ENCODE results near the gene MACROD2. TPM values are rescaled to one million over a fixed set of nuclear protein-coding genes. Genes with fewer than 3 reads are reported as not detected.
"Not testable (repeated sequence)": the region's sequence is repeated elsewhere in the genome, so short reads cannot be mapped to it uniquely, and the experiment has no call there.

The MACROD2 gene
- total RNA-seq, 1 experiment from 2014 or later: 0.86 TPM

DNA sequence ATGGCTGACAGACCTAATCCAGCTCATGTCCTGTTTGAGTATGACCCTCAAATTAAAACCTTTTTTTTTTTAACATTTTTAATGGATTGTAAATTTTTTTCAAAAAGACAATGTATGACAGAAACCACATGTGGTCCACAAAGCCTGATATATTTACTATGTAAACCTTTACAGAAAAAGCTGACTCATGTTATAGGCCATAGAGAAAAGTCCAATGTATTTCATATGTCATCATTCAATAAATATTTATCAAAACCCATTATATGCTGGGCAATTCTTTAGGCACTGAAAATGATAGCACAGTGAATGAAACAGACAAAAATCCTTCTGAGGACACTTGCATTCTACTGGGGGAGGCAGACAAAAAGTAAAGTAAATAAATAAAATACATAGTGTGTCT, 1168.3 kb downstream of the MACROD2 start:
- DNase-seq (ENCODE audit: low read depth): no peak

DNA sequence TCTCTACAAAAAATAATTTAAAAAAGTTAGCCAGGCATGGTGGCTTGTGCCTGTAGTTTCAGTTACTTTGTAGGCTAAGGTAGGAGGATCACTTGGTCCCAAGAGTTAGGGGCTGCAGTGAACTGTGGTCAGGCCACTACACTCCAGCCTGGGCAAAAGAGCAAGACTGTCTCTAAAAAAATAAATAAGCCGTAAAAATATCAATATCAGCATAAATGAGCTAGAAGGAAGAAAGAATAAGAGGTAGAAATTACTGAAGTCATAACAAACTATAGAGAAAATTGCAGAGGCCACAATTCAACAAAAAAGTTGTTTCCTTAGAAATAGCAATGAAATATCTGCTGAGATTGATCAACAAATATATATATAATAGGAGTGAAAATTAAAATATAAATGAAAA, 1169.4 kb downstream of the MACROD2 start:
- DNase-seq (ENCODE audit: low read depth): no peak

DNA sequence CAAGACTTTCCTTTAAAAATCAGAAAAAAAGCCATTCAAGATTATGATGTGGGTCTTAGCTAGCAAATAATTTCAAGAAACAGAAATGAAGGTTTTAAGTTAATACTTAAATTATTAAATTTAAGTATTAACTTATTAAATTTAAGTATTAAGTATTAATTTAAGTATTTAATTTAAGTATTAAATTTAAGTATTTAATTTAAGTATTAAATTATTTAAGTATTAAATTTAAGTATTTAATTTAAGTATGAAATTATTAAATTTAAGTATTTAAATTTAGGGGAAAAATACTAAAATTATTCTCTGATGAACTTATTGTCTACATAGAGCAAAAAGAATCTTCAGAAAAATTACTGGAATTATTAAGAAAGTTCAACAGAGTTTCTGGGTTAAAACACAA, 1171.4 kb downstream of the MACROD2 start:
- DNase-seq (ENCODE audit: low read depth): no peak

DNA sequence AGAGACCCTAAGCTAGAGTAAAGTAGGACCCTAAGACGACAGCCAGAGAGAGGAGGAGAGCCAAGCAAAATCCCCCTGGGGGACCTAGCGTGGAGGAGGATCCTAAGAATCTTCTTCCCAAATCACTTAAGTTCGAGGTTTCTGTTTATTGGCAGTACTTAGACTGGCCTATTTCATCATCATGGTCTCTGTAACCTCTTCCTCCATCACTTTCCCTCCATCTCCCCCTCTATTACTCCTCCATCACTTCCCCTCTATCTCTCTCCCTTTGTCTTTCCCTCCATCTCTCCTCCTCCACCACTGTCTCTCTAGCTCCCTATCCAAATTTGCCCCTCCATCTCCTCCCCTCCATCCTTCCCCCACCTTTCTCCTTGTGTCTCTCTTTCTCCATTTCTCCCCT, 1175.7 kb downstream of the MACROD2 start:
- no peak for DNase-seq (ENCODE audit: low read depth)

DNA sequence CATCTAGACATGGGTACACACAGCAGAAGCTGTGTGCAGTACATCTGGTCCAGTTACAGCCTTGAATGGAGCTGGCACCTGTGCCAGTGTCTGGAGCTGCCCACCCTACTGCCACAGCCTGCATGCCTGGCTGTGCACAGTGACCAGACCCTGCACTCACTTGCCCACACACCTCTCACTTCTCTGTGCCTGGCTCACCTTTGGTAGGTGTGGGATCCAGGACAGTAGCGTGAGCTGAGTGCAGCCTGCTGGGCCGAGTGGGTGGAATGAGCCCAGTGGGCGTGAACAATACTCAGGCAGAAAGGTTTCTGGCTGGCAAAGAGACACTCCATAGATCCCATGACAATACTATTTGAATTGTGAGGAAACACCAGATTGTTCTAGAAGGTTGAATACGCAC, 1181.6 kb downstream of the MACROD2 start:
- DNase-seq (ENCODE audit: low read depth): no peak

DNA sequence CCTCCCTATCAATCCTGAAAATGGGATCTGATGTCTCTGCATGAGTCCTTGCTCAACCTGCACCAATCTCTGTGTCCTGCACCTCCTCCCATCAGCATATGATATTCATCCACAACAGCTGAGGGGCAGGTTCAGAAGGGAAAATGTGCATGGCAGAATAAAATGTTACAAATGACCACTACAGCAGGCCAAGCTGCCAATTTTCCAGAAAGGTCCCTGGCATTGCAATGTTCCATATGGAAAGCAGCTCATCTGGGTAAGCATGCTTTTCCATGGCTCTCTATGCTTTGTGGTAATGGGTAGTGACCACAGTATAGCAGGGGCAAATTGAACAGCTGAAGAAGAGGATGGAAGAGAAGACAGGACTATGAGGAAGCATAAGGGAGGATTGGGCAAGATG, 1183.3 kb downstream of the MACROD2 start:
- DNase-seq (ENCODE audit: low read depth): no peak

DNA sequence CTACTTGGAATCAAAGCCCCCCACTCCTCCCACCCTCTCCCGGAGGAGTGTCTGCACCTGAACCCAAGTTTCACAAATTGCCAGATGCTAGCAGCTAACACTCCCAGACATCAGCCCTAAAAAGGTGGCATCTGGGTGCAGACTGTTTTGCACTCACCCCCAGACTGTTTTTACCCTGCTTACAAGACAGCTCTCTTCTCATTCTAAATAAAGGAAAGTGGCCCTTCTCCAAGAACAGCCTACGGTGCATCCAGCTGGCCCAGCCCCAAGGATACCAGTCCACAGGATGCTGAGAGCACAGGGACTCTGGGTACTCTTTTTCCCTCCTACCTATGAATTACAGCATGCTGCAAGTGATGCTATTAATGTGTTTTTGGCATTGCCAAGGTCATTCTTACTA, 1184.1 kb downstream of the MACROD2 start:
- DNase-seq (ENCODE audit: low read depth): no peak

DNA sequence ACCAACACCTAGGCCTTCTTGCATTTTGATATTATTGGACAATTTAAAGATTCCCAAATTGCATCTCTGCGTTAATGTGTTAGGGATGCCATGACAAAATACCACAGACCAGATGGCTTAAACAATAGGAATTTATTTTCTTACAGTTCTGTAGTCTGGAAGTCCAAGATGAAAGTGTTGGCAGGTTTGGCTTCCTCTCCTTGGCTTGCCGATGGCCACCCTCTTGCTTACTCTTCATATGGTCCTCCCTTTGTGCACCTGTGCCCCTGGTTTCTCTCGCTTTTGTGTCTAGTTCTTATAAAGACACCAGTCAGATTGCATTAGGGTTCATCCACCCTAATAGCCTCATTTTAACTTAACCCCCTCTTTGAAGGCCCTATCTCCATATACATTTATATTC, 1184.5 kb downstream of the MACROD2 start:
- no peak for DNase-seq (ENCODE audit: low read depth)

DNA sequence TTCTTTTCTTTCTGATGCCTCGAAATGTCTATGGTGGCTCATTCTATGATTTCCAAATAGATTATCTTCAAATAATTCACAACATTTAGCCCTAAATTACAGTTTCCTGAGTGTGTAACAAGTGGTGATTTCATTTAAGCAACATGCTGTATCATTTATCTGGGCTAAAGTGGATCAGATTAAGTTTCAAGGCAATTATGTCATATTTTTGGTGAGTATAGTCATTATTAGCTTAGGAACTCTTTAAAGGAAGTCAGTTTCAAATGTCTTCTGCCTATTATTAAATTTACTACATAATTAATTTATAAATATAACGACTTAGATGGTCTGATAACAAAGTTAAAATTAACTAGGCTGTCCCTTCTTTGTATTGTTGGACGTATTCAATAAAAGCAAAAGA, 1190.0 kb downstream of the MACROD2 start:
- no peak for DNase-seq (ENCODE audit: low read depth)

DNA sequence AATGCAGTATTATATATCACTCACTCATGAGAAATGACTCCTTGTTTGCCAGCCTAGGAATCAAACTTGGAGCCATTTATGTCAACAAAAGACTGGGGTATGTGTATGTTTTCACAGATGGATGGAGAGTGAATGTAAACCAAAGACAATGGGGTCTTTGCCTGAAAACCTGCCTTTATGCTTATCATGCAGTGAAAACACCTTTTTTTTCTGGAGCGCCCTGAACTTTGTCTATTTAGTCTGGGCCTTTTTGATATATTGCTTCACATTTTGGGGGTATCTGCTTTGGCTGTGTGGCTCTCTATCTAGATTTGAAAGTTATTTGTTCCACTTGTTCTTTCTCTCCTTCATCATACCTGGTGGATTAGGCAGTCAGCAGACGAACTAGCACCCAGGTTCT, 1190.6 kb downstream of the MACROD2 start:
- no peak for DNase-seq (ENCODE audit: low read depth)

DNA sequence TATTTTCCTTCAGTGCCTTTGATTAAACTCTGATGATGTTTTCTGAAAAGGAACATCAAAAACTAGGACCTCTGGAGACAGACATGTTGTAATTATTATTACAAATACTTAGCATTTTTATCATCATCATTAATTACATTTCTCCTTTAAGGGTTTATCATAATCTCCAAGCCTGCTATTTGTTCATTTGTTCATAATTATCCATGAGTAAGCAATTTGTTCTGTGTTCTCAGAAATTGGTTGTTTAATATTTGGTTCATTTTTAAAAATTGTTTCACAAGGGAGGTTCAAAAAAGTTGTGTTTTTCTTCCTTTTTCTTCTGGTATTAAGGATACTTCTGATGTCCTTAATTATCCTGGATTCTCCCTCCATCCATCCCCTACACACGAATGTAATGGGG, 1192.3 kb downstream of the MACROD2 start:
- DNase-seq (ENCODE audit: low read depth): no peak

DNA sequence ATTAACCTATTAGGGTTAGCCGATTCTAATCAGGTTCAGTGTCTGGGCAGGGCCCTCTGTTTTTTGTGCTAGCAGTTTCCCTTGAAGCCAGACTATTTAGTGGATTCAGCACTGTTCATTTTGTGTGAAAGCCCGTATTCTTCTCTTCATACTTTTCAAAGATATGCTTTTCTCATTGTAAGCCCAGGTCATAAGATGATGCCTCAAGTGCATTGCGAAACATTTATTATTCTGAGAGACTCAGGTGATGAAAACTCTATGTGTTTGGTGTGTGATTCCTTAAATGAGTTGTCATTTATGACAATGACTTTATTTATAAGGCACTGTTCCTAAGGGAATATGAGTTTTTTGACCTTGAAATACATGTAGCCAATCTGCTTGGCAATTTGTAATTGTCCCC, 1193.1 kb downstream of the MACROD2 start:
- DNase-seq (ENCODE audit: low read depth): no peak

DNA sequence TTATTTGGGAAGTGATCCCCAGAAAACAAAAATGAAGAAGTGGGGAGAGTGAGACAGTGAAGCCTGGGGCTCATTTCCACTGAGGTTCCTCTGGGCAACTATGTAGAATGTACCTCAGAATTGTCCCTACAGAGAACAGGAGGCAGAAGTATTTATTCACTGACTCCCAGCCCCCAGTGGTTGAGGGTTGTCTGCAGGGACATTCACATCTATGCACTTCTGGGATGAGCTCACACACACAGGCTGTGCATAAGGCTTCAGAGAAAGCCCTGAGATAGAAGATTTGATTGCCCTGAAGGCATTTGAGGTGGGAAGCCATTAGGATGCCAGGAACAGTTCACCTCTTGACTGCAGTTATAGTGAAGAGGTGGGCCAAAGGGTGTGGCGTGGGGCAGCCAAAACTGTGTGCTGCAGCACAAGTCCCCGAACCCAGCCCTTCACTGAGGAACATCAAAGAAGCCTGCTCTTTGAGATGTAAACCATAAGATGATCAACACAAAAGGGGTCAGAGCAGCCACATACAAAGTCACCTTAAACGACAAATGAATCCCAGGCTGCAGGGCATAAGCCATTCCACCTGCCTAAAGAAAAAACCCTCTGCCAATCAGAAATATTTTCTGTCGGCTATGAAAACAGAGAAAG, 1195.9 kb downstream of the MACROD2 start:
- DNase-seq (ENCODE audit: low read depth): no peak

DNA sequence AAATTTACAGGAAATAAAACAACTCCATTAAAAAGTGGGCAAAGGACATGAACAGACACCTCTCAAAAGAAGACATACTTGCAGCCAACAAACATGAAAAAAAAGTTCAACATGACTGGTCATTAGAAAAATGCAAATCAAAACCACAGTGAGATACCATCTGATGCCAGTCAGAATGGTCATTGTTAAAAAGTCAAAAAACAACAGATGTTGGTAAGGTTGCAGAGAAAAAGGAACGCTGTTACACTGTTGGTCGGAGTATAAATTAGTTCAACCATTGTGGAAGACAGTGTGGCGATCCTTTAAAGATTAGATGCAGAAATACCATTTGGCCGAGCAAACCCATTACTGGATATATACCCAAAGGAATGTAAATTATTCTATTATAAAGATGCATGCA, 1200.1 kb downstream of the MACROD2 start:
- no peak for DNase-seq (ENCODE audit: low read depth)

DNA sequence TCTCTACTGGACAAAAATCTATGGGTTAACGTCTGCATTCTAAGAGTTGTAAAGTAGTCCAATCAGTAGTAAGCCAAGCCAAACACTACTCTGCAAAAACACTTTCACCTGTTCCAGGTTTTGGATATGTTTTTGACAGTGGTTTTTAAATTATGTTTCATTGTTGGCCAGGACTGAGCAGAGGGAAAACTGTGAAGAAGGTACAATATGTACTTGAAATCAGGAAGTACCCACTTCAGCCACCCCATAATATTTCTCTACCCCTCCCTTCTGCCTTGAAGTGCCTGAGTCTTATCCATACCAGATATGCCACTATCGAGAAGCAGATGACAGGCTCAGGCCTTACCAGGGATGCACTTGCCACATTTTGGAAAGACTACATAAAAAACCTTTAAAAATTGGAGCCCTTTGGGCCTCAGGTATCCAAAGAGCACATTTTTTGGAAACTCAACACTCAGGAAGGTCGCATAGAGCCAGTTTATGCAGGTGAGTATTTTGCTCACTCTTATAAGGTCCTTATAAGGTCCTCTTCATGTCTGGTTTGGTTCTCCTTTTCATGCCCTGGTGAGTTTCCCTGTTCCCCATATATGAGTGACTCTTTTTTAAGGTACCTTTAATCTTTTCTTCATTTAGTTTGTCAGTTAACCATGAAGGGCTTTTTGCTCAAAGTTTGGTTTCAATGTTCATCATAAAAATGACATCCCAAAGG, 1201.4 kb downstream of the MACROD2 start:
- DNase-seq (ENCODE audit: low read depth): no peak

DNA sequence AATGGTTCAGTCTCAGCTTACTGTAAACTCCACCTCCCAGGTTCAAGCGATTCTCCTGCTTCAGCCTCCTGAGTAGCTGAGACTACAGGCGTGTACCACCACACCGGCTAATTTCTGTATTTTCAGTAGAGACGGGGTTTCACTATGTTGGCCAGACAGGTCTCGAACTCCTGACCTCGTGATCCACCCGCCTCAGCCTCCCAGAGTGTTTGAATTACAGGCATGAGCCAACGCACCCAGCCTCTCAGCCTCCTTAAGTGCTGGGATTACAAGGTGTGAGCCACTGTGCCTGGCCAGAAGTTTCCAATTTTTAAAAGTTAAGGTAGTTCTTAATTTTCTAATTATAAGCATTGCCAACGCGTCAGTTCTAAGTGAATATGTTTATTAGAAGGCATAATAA, 1202.7 kb downstream of the MACROD2 start:
- DNase-seq (ENCODE audit: low read depth): not testable (repeated sequence)

DNA sequence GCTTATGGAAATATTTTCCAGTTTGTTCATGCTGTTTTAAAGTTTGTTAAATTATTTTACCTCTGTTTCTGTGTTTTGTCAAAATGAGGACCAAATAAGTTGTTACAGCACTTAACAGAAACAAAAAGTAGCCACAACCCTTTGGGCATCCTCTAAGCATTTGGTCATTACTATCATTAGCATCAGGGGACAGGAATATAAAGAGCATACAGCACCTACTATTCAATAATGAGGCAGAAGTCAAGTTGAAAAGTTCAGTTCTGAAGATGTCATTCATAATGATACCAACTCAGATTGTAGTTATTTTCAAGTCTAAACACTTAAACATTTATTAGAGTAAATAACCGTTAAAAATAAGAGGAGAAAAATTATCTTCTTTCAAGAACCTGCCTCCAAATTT, 1204.4 kb downstream of the MACROD2 start:
- DNase-seq (ENCODE audit: low read depth): no peak

DNA sequence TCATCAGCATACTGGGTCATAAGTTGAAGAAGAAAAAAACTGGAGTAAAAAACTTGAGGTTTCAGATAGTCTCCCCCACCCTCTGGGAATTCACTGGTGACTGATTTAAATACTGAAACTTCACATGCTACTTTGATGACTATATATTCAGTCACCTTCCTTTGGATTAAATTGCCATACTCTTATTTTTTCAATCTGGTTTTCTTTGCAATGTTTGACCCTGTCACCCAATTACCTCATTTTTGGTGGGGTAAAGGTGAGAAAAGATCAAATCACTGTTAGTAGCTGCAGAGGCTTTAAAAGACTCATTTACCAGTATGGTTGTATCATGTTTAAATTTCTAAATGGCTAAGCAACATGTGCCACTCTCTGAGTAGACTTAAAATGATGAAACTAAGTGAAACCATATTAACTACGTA, 1204.8 kb downstream of the MACROD2 start:
- no peak for DNase-seq (ENCODE audit: low read depth)

DNA sequence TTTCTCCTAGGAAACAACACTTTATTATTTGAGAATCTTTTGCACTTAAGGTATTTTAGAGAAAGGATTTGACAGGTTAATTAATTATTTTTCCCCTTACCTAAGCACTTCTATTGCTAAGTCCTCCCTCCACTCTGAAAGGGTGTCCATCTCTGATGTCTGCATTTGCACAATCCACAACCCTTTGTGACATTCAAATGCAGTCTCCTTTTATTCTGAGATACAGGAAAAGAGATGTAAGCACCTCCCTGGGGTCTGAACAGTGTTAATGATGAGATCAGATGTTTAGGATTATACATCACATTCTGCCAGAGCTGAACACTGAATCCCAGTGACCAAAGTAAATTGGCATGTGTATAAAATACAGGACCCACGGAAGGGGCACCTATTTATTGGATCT, 1206.3 kb downstream of the MACROD2 start:
- DNase-seq (ENCODE audit: low read depth): no peak

DNA sequence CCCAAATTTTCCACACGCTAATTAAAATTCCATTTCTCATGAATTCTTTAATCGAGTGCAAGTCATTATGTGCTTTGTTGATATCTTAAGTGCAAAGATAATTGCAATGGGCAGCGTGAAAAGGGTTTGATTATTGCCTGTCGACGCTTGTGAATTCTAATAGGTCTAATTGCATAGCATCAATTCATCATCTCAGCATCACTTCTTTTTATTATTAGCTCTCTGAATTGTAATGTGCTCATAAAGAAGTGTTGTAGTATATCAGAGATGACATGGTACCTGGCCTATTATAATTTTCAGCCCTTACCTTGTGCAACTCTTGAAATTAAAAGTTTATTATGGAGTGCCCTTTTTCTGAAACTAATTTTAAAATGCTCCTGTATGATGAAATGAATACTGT, 1208.9 kb downstream of the MACROD2 start:
- no peak for DNase-seq (ENCODE audit: low read depth)

DNA sequence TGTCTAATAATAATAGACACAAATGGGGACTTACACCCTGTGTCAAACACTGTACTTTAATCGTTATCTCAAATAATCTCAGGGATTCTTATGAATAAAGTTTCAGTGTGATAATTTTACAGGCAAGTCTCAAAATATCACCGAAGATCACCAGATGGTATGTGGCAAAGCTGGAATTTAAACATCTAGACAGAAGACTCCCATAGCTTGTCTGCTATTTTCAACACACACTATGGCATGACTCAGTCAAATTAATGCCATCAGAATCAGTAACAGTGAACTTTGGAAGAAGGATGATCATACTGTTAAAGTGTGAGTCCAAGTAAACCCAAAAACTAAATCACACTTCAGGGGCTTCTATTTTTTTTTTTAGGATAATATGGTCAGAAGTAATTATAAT, 1209.7 kb downstream of the MACROD2 start:
- DNase-seq (ENCODE audit: low read depth): no peak

DNA sequence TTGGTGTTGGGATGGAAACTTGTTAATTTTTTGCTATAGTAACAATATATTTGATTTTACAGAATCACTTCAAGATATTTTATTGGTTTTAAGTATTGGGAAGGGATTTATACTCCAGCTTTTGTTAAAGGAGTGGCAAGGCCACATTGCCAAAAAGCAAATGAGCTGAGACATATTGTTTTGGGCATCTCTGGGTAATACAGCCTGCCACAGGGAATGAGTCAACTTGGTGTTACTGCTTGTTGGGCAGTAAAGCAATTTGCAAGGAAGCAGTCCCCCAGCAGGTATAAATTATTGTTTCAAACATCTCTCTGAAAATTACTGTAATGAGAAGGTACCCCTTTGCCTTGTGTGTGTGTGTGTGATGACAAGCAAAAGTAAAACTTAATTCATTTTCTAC, 1210.4 kb downstream of the MACROD2 start:
- no peak for DNase-seq (ENCODE audit: low read depth)

DNA sequence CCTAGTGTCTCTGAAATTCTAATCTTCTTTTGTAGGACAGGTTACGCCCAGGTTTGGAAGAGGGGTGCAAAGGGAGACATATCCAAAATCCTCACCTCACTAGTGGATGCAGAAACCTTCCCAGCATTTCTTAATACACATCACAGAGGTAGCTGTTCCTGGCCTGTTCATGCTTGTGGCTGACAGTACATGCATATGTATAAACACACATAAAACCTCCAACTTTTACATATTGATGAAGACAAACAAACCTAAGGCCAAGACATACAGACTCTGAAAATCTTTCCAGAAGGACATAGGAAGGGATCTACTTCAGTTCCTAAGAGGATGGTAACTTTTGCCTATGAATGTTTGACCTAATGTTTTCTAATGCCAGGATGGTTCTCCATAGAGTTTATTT, 1214.2 kb downstream of the MACROD2 start:
- no peak for DNase-seq (ENCODE audit: low read depth)

DNA sequence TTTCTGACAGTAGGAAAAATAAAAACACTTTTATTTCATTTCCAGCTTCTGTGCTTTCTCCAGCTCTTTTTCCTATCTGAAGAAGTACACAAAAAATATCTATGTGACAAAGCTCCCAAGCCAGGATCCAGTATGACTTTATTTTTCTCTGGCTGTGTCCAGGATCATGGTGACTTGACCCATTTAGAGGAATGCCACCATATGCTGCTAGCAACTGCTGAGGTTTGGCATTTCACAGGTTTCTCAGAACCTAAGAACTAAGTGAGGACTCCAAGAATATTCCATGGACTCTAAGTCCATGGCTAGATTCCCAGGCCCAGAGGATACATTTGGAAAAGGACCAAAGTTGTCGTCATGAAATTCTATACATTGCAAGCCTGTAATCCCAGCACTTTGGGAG, 1218.7 kb downstream of the MACROD2 start:
- no peak for DNase-seq (ENCODE audit: low read depth)

Data from Daoy (cell line).